Neural progenitor cell (in vitro differentiated cells): ENCODE data around the gene ATP13A3.

ENCODE experiments used
- CTCF ChIP-seq: fragments of 200-600 bp; sonication (generic); IDR thresholded peaks from 2 replicates; pipeline ENCODE4 v1.5.1; 2017; ENCODE audit warnings: antibody characterized with exemption, mild to moderate bottlenecking
- EZH2 ChIP-seq: fragments of 200-600 bp; sonication (generic); IDR thresholded peaks from 2 replicates; pipeline ENCODE4 v1.6.1; 2017; ENCODE audit warnings: antibody characterized with exemption, mild to moderate bottlenecking, moderate library complexity

DNA sequence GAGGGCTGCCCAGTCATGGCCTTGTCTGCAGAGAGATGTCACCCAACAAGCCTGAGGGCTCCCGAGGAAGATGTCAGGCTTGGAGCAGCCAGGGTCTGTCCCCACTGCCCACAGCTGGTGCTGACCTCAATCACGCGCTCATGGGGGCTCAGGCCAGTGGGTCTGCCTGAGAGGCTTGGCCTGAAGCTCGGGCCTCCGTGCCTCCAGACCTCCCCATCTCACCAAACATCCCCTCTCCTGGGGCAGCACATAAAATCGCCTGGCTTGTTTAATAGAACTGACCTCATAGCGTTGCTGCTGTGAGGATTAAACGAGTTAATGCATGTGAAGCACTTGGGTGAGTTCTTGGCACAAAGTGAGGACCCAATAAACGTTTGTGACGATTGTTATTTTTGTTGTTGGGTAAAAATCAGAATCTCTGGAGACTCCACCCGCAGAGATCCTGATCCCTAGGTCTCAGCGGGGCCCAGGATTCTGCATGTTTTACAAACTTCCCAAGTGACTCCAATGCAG, 120.8 kb downstream of the ATP13A3 start:
- no peak for TF ChIP-seq EZH2
- no peak for TF ChIP-seq CTCF
